Heart left ventricle (tissue), 16 donors: ENCODE measurements around the gene TREM2. TPM values are rescaled to one million over a fixed set of nuclear protein-coding genes. Genes with fewer than 3 reads are reported as not detected.

ENCODE experiments used
- ATAC-seq, 4 donors: fragments of 200-7000 bp; cut with Tn5 transposase; one replicate each; pipeline ENCODE4 v1.9.1; 2020 to 2022; ENCODE audit warnings: moderate library complexity in 4 of 4, mild to moderate bottlenecking in 3 of 4, moderate number of reproducible peaks in 1 of 4
- DNase-seq, 5 donors: peaks; one replicate each; pipeline ENCODE4 v3.0.0-alpha.2; 2020
- H3K27ac ChIP-seq, 12 donors: fragments of 200-600 bp; sonication (generic) in 4 of 12; one replicate each; pipeline versions ENCODE4 v1.5.0 to v1.8.0; 2016 to 2022; ENCODE audit warnings: mild to moderate bottlenecking in 2 of 12
- H3K27me3 ChIP-seq, 9 donors: fragments of 200-600 bp; sonication (generic) in 2 of 9; one replicate each; pipeline versions ENCODE4 v1.5.1 to v1.8.0; 2016 to 2022; ENCODE audit warnings: mild to moderate bottlenecking in 3 of 9
- H3K36me3 ChIP-seq, 9 donors: fragments of 200-600 bp; sonication (generic) in 2 of 9; one replicate each; pipeline versions ENCODE4 v1.5.0 to v1.8.0; 2018 to 2022; ENCODE audit warnings: mild to moderate bottlenecking in 2 of 9
- H3K4me1 ChIP-seq, 12 donors: fragments of 200-600 bp; sonication (generic) in 4 of 12; one replicate each; pipeline versions ENCODE4 v1.5.0 to v1.8.0; 2016 to 2022; ENCODE audit warnings: mild to moderate bottlenecking in 3 of 12
- H3K4me3 ChIP-seq, 12 donors: fragments of 200-600 bp; sonication (generic) in 4 of 12; one replicate each; pipeline versions ENCODE4 v1.5.0 to v1.8.0; 2017 to 2022; ENCODE audit warnings: mild to moderate bottlenecking in 9 of 12, moderate library complexity in 4 of 12
- H3K9me3 ChIP-seq, 12 donors: fragments of 200-600 bp; sonication (generic) in 4 of 12; one replicate each; pipeline versions ENCODE4 v1.5.0 to v1.8.0; 2016 to 2022; ENCODE audit warnings: mild to moderate bottlenecking in 1 of 12
- POLR2A ChIP-seq, 2 donors: fragments of 450-650 bp; IDR thresholded peaks; one replicate each; pipeline ENCODE4 v1.6.1; 2017; ENCODE audit warnings: antibody characterized with exemption in 2 of 2, mild to moderate bottlenecking in 2 of 2, moderate library complexity in 2 of 2
- WGBS, 4 donors: extraction: QIAGEN DNeasy Blood & Tissue Kit in 2 of 4; methylation state at CpG; one replicate each; pipeline versions ENCODE4 v1.1.5 to v1.1.7; 2013 to 2018; 5-methylcytosine and 5-hydroxymethylcytosine counted together
- intact Hi-C, 10 donors: fragments of 100-400 bp; cut with DNase I; formaldehyde crosslinking; loops; one replicate each; pipeline versions ENCODE4 v1.11.1 to v1.14.2; 2022
- polyA plus RNA-seq, 2 donors: library from polyadenylated mRNA; stranded (reverse); fragments of 200-250 nt; gene quantifications; one replicate each; pipeline ENCODE4 v1.2.3, GENCODE V29; 2013
- total RNA-seq, 9 donors: library from RNA; depleted of rRNA in 2 of 9; stranded (reverse); fragments of >200 nt in 2 of 9; fragmentation: NEBNext Ultra II Directional in 3 of 9; extraction: Animal tissue kit (Norgen Biotek cat#: 25700) in 3 of 9; gene quantifications; one replicate each; pipeline versions ENCODE4 v1.1.0 to v1.2.4, GENCODE V29; 2016 to 2023
- TF ChIP-seq, protein P1 (sequence below), 12 donors: fragments of 200-600 bp; sonication (generic) in 4 of 12; IDR thresholded peaks; one replicate each; pipeline versions ENCODE4 v1.5.0 to v1.8.0; 2018 to 2022; ENCODE audit warnings: antibody characterized with exemption in 12 of 12, mild to moderate bottlenecking in 5 of 12
- donor health status: ischemic (EF 13 %, LVEDD 7.1; RV severe dilation, severe dysfunction).
- donor health status: healthy with polysubstance abuse.
- donor health status: DM: no; HTN: yes; CAD: no.
- donor health status: DM: no; HTN: no; CAD: no.
- donor health status: ischemic (EF 25% LVEDD 6.9; RV normal size, moderate dysfunction).
- donor health status: ischemic (EF 25% LVEDD 5.7; RV mildly dilated, moderate dysfunction).
- donor health status: healthy.
- donor health status: DM: yes; HTN: yes; CAD: no.
- donor health status: ischemic (EF 35%, LVEDD 5.7; RV mildly dilated, moderate dysfunction).
- donor health status: nonischemic (EF 11% LVEDD 7.7; RV severe dilation, severe dysfunction).
- donor health status: DM: yes; HTN: yes; CAD: no.
- donor health status: PGD.
- donor health status: ischemic (EF 29% LVEDD 5.4; RV normal size, mild dysfunction).
- donor health status: nonischemic (EF 23%, LVEDD 6.1; RV moderate dilation, normal function).

The TREM2 gene
- total and polyA plus RNA-seq, 11 donors, result 0.23 to 27.1 (median 1.2) TPM; not detected in 2

DNA sequence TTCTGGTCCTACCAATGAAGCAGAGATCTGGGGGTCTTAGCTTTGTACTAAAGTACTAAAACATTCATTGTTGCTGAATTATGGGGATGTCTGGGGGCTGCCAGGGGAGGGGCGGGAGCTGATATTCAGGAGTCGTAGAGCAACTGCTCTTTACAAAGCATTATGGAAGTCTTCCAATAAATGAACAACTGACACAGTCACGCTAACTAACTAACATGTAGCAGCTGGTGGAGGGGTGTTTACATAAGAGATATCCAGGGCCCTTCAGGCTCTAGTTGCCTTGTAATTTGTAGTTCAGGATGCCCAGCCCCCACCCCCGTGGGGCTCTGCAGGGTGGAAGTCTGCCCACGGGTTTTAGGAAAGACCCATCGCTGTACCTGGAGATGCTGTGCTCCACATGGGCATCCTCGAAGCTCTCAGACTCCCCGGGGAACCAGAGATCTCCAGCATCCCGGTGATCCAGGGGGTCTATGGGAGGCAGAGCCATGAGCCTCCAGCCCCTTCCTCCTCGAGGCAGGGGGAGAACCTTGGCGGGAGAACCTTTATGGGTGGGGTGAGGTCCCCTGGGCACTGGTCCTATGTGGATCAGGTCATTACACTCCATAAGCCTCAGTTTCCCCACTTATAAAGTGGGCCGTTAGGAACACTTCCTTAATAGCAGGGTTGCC lies 3.4 kb downstream of the TREM2 start:
- Histone ChIP-seq H3K27ac (no peak overlapping the region), H3K36me3 (no peaks in the 10 kb centered on the region), H3K27me3 (peaks cover 0 to 34% (median 2%) of the 10 kb centered on the region in 9 donors), H3K4me3 (no peak overlapping the region), H3K4me1 (peaks cover 0 to 16% (median 0%) of the 10 kb centered on the region in 12 donors), H3K9me3 (no peaks in the 10 kb centered on the region)
- DNase-seq, result no peak
- ATAC-seq, result no peak
- intact Hi-C loops, result no loop called here
- TF ChIP-seq, protein P1, sequence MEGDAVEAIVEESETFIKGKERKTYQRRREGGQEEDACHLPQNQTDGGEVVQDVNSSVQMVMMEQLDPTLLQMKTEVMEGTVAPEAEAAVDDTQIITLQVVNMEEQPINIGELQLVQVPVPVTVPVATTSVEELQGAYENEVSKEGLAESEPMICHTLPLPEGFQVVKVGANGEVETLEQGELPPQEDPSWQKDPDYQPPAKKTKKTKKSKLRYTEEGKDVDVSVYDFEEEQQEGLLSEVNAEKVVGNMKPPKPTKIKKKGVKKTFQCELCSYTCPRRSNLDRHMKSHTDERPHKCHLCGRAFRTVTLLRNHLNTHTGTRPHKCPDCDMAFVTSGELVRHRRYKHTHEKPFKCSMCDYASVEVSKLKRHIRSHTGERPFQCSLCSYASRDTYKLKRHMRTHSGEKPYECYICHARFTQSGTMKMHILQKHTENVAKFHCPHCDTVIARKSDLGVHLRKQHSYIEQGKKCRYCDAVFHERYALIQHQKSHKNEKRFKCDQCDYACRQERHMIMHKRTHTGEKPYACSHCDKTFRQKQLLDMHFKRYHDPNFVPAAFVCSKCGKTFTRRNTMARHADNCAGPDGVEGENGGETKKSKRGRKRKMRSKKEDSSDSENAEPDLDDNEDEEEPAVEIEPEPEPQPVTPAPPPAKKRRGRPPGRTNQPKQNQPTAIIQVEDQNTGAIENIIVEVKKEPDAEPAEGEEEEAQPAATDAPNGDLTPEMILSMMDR (IDR thresholded peaks at IDR 0.05), result no peak
- TF ChIP-seq POLR2A (IDR thresholded peaks at IDR 0.05), result no peak
- 52 to 77% (median 55%) methylated on average over 9 to 12 of the region's 12 CpGs for WGBS, 4 donors

DNA sequence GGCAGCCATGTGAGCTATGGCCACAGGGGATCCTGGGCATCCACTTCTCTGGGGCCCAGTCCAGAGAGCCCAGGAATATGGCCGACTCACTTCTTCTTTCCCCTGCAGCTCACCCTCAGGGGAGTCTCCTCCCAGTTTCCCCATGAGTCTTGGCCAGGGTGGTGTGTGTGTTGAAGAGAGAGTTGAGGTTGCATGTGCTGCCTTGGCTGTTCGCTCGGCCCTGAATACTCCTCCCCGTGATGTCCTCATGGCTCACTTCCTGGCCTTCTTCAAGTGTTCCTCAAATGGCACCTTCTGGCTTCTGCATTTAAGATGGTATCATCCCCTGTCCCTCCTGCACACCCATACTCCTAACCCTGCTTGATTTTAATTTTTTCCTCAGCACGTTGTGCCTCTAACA lies 5.6 kb downstream of the TREM2 start:
- H3K27ac ChIP-seq, result no peak overlapping the region
- no peaks in the 10 kb centered on the region for H3K36me3 ChIP-seq
- H3K27me3 ChIP-seq, result peaks cover 0 to 34% (median 2%) of the 10 kb centered on the region in 9 donors
- 78 to 84% (median 80%) methylated on average over 5 of the region's 5 CpGs for WGBS, 4 donors
- no peak for DNase-seq
- TF ChIP-seq POLR2A (IDR thresholded peaks at IDR 0.05), result no peak
- TF ChIP-seq, protein P1 (IDR thresholded peaks at IDR 0.05), result no peak
- H3K9me3 ChIP-seq, result no peaks in the 10 kb centered on the region
- ATAC-seq, result peak in 3 of 4 donors; percentile 16 to 64 (median 43)
- no peak overlapping the region for H3K4me3 ChIP-seq
- H3K4me1 ChIP-seq, result peaks cover 0 to 11% (median 0%) of the 10 kb centered on the region in 12 donors
- intact Hi-C loops, result no loop called here

DNA sequence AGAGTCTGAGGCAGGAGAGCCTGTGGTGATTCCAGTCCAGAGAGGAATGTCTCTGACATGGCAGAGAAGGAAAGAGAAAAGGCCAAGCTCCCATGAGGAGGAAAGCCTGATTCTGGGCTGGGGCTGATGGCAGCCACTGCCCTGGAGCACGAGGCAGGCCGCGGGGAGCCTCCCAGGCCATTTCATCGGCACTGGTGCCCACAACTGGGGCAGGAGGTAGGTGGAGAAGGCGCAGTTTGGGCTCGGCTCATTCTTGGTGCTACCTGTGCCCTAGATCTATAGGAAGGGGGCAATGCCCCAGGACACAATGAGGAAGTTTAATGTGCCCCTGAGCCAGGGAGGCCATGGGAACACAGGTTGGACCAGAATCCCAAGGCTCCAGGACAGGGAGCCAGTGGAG lies 6.1 kb downstream of the TREM2 start:
- no peaks in the 10 kb centered on the region for H3K9me3 ChIP-seq
- WGBS, 4 donors, result 87 to 95% (median 92%) methylated on average over 6 of the region's 6 CpGs
- H3K27me3 ChIP-seq, result peaks cover 0 to 34% (median 0%) of the 10 kb centered on the region in 9 donors
- H3K4me1 ChIP-seq, result peaks cover 0 to 7% (median 0%) of the 10 kb centered on the region in 12 donors
- DNase-seq, result no peak
- no peak for ATAC-seq
- intact Hi-C loops, result no loop called here
- no peaks in the 10 kb centered on the region for H3K36me3 ChIP-seq
- no peak for TF ChIP-seq POLR2A (IDR thresholded peaks at IDR 0.05)
- TF ChIP-seq, protein P1 (IDR thresholded peaks at IDR 0.05), result no peak
- H3K27ac ChIP-seq, result no peak overlapping the region
- H3K4me3 ChIP-seq, result no peak overlapping the region

DNA sequence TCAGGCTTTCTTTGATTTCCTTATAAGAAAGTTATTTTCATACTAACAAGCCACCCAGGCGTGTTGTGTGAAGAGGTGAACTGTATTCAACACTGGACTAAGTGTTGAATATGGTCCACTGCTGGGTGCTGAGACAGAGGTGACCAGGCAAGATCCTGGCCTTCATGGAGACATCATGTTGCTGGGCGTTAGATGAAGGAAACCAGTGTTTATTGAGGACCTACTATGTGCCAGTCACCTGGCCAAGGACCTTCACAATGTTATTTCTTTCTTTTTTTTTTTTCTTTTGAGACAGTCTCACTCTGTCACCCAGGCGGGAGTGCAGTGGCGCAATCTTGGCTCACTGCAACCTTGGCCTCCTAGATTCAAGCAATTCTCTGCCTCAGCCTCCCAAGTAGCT lies 6.9 kb downstream of the TREM2 start:
- intact Hi-C loops, result no loop called here
- no peaks in the 10 kb centered on the region for H3K9me3 ChIP-seq
- no peaks in the 10 kb centered on the region for H3K36me3 ChIP-seq
- no peak for ATAC-seq
- 87 to 94% (median 92%) methylated on average over 4 of the region's 4 CpGs for WGBS, 4 donors
- DNase-seq, result no peak
- H3K27ac ChIP-seq, result no peak overlapping the region
- no peak for TF ChIP-seq POLR2A (IDR thresholded peaks at IDR 0.05)
- TF ChIP-seq, protein P1 (IDR thresholded peaks at IDR 0.05), result no peak
- no peak overlapping the region for H3K4me3 ChIP-seq
- H3K27me3 ChIP-seq, result peaks cover 0 to 27% (median 0%) of the 10 kb centered on the region in 9 donors
- H3K4me1 ChIP-seq, result no peaks in the 10 kb centered on the region
